ENCODE results near the gene ADAT3. TPM values are rescaled to one million over a fixed set of nuclear protein-coding genes. Genes with fewer than 3 reads are reported as not detected.

ADAT3 gene
- total and polyA plus RNA-seq, 8 donors: 4.2 to 75.9 (median 6.3) TPM

- Histone ChIP-seq H3K27ac (no peak overlapping the region), H3K9me3 (no peaks in the 10 kb centered on the region), H3K4me3 (no peak overlapping the region), H3K36me3 (peaks cover 10 to 39% (median 23%) of the 10 kb centered on the region in 4 donors), H3K4me1 (peaks cover 0 to 14% (median 9%) of the 10 kb centered on the region in 4 donors), H3K27me3 (no peaks in the 10 kb centered on the region)
- intact Hi-C loops (cut with DNase I; ENCODE audit: low total_unique reads): no loop called here
- no peak for TF ChIP-seq POLR2AphosphoS5 (IDR thresholded peaks at IDR 0.05)
- TF ChIP-seq CTCF (IDR thresholded peaks at IDR 0.05): no peak
- no peak for TF ChIP-seq EP300 (IDR thresholded peaks at IDR 0.05)
- no peak for TF ChIP-seq POLR2A (IDR thresholded peaks at IDR 0.05)
- WGBS, 5 donors: 80 to 87% (median 86%) methylated on average over 19 to 28 of the region's 28 CpGs
- no peak for DNase-seq
Observed at GRCh38 chr19:1956868-1957492, 51.8 kb downstream of the ADAT3 start.

- H3K36me3 ChIP-seq: peaks cover 7 to 39% (median 20%) of the 10 kb centered on the region in 4 donors
- TF ChIP-seq EP300 (IDR thresholded peaks at IDR 0.05) (no peak), CTCF (IDR thresholded peaks at IDR 0.05) (no peak), POLR2AphosphoS5 (IDR thresholded peaks at IDR 0.05) (no peak), POLR2A (IDR thresholded peaks at IDR 0.05) (no peak)
- 84 to 89% (median 88%) methylated on average over 26 to 40 of the region's 40 CpGs for WGBS, 5 donors
Observed at GRCh38 chr19:1957562-1958248, 52.5 kb downstream of the ADAT3 start.

GRCh38 chr19:1959928-1960589 is 54.9 kb downstream of the ADAT3 start:
- TF ChIP-seq POLR2A (IDR thresholded peaks at IDR 0.05) (no peak), POLR2AphosphoS5 (IDR thresholded peaks at IDR 0.05) (no peak), EP300 (IDR thresholded peaks at IDR 0.05) (no peak), CTCF (IDR thresholded peaks at IDR 0.05) (no peak)
- WGBS, 5 donors: 92 to 97% (median 94%) methylated on average over 20 to 32 of the region's 32 CpGs
- peaks cover 0 to 9% (median 4%) of the 10 kb centered on the region in 4 donors for H3K4me1 ChIP-seq

More at GRCh38 chr19:1957562-1958248, 52.5 kb downstream of the ADAT3 start:
- Histone ChIP-seq H3K4me3 (no peak overlapping the region), H3K27ac (no peak overlapping the region), H3K9me3 (no peaks in the 10 kb centered on the region), H3K4me1 (peaks cover 0 to 14% (median 9%) of the 10 kb centered on the region in 4 donors), H3K27me3 (no peaks in the 10 kb centered on the region)
- DNase-seq: no peak
- intact Hi-C loops (cut with DNase I; ENCODE audit: low total_unique reads): no loop called here

More at GRCh38 chr19:1959928-1960589, 54.9 kb downstream of the ADAT3 start:
- Histone ChIP-seq H3K9me3 (no peaks in the 10 kb centered on the region), H3K27ac (no peak overlapping the region), H3K36me3 (peaks cover 0 to 25% (median 17%) of the 10 kb centered on the region in 4 donors), H3K4me3 (no peak overlapping the region), H3K27me3 (no peaks in the 10 kb centered on the region)
- intact Hi-C loops (cut with DNase I; ENCODE audit: low total_unique reads): no loop called here
- no peak for DNase-seq

Data from stomach (tissue), 9 donors.